Fibroblast of skin of back (primary cell): ENCODE results near the gene BCAP31.
"Not testable (repeated sequence)": the region's sequence is repeated elsewhere in the genome, so short reads cannot be mapped to it uniquely, and the experiment has no call there.

ENCODE experiments used
- DNase-seq: peaks from one replicate; pipeline ENCODE4 v3.0.0-alpha.2; 2013

BCAP31 gene

DNA sequence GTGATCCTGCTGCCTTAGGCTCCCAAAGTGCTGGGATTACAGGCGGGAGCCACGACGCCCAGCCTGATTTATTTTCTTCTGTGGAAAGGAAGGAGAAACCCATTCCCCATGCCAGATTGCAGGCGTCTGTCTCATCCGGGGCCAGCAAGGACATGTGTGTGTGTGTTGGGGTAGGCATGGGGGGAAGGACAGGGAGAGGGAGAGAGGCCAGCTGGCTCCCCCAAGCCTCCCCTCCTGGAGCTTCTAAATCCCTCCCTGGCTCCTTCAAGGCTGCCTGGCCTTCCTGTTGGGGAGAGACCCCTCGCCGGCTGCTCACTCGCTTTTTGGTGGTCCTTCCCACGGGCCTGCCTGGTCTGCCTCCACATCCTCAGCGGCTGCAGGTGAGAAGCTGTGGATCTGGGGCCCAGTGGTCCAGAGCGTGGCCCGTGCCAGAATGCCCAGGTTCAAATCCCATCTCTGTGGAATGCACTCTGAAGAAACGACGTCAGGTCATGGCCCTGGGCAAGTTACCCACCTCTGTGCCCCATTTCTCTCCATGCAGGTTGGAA is 38.5 kb upstream of the BCAP31 start:
- DNase-seq = no peak

- DNase-seq = no peak
These were observed 37.7 kb upstream of the BCAP31 start for GRCh38 chrX:153761863-153762262.

DNA sequence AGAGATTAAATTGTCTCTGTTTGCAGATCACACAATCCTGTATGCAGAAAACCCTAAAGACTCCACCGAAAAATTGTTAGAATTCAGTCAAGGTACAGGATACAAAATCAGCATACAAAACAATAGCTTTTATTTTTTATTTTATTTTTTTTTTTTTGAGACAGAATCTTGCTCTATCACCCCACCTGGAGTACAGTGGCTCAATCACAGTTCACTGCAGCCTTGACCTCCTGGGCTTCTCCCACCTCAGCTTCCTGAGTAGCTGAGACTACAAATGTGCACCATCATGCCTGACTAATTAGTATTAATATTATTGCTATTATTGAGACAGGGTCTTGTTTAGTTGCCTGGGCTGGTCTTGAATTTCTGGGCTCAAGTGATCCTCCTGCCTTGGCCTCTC is 30.9 kb upstream of the BCAP31 start:
- no peak for DNase-seq

- DNase-seq = no peak
These were observed 26.1 kb upstream of the BCAP31 start for GRCh38 chrX:153750127-153750774.

DNA sequence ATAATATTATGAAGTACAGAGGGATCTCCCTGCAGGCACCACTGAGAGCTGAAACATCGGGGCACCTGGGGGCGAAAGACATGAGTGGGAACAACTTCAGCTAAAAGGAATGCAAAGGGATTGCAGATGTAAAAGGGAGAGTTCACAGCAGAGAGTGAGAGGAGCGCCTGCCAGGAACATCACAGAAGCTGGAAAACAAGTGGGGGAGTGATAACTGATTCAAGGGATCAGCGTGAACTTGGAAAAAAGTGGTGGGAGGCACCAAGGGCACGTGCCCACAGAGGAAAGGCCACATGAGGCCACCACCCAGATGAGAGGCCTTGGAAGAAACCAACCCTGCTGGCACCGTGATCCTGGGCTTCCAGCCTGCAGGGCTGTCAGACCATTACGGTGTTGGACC is 24.8 kb upstream of the BCAP31 start:
- DNase-seq = not testable (repeated sequence)

DNA sequence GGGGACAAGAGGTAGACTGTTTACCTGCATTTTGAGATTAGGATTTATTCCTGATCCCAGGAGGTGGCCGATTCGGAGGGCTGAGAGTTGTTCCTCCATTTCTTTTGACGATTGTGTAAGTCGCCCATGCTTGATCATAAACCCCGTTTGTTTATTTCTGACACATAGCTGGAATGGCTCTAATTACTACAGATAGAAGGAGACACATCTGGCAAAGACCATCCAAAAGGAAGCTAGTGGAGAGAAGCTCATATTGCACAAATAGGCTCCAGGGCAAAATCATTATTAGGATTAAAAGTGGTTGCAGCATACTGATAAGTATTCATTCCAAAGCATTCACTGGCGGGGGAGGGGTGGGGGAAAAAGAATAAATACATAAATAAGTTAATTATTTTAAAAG is 22.8 kb upstream of the BCAP31 start:
- DNase-seq = not testable (repeated sequence)

DNA sequence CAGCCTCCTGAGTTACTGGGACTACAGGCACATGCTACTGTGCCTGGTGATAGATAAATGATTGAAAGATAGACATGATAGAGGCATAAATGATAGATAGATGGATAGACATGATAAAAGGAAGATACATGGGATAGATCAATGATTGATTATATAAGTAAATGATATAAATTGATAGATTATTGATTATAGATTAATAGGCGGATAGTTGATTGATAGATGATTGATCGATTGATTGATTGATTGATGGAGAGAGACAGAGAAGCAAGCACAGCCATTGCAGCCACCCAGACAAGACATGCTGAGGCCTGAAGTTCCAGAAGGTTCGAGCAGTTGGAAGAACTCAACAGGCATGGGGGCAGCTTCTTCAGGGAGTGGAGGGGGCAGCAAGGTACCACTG is 22.2 kb upstream of the BCAP31 start:
- DNase-seq = no peak

- DNase-seq = not testable (repeated sequence)
These were observed 20.9 kb upstream of the BCAP31 start for GRCh38 chrX:153745067-153745433.

DNA sequence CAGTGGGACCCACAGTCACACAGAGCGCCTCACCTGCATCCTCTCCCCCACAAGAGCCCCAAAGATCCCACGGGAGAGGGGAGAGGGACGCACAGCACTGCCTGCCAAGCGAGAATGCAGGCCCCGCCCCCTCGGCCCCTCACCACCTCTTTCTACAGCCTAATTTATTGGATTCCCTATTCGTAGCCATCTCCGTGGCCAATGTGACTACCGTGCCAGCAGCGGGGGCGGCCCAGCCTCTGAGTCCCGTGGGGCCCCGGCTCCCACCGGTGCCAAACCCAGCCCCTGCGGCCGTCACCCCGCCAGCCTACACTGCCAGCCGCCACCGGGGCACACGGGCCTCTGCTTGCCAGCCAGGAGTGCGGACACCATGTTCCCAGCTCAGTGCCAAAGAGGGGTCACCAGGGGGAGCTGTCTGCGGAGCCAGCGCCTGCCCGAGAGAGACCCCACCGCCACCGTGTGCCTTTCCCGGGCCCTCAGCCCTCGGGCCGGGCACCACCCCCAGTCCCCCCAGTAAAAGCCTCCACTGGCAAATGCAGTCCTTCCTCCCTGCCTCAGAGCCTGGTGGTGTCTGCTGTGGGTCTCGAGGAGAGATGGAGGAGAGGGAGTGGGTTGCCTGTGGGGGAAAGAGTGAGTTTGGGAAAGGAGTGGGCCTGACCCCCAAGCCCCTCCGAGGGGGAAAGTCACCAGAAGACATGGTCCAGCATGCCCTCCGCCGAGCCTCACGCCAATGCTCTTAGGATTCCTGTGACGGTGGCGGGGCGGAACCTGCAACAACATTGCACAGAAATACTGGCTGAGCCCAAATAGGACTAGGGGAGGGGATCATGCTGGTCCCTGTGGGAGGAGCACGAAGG is 20.3 kb upstream of the BCAP31 start:
- DNase-seq = no peak

- DNase-seq = not testable (repeated sequence)
These were observed 19.5 kb upstream of the BCAP31 start for GRCh38 chrX:153743468-153744209.

DNA sequence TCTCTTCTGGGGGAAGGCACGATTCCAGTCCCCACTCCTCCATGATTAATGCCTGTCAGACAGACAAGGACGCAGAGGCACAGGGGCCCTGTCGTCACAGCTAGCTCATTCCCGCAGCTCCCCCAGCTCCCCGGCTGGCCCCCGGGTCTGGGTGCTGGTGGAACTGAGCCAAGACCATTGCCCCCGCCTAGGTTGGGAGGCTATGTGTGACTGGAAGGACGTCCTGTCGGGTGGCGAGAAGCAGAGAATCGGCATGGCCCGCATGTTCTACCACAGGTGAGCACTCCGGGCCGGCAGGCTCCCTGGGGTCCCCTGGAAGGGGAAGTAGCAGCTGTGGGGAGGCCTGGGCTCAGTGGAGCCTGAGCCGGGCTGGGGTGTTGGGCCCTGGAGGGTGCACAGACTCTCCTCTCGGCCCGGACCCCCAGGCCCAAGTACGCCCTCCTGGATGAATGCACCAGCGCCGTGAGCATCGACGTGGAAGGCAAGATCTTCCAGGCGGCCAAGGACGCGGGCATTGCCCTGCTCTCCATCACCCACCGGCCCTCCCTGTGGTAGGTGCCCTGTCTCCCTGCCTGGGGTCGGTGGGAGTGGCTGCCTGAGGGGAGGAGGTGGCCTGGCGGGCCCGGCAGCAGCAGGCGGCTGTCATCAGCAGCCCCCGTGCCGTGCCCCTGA is 18.7 kb upstream of the BCAP31 start:
- DNase-seq = not testable (repeated sequence)

- not testable (repeated sequence) for DNase-seq
These were observed 17.9 kb upstream of the BCAP31 start for GRCh38 chrX:153742111-153742510.

DNA sequence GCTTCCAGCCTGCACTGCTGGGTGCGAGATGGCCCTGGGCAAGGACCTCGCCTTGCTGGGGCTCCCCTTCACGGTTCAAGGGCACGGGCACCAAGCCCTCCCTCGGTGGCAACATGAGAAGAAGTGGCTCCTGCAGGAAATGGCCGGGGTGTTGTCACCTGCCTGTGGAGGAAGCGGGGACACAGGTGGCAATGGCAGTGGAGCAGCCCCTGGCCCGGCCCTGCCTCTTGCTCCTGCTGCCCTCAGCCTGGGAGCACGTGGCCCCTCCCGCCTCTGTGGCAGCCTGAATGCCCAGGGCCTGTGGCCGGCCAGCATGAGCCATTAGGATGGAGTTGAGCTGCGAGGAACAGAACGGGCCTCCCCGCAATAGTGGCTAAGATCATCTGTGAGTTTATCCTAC is 17.3 kb upstream of the BCAP31 start:
- DNase-seq = no peak

DNA sequence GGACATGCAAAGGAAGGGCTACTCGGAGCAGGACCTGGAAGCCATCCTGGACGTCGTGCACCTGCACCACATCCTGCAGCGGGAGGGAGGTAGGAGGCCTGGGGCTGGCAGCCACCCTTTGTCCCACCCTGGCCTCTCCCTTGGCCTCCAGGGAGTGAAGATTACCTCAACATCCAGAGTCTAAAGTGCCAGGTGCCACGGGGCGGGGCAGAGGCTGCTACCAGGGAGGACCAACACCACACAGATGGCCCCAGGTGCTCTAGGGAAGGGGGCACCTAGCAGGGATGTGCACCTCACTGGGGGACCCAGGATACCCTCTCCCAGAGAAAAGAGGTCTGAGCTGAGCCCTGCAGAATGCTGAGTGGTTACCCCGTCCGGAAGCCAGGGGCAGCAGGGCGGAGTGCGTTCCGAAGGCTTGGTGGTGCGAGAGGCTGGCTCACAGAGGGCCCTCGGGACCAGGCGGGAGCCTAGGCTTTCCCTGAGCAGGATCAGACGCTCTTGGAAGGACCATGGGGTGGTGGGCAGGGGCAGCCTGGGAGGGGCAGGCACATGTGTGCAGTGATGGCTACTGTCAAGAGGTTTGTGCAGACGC is 16.5 kb upstream of the BCAP31 start:
- no peak for DNase-seq

DNA sequence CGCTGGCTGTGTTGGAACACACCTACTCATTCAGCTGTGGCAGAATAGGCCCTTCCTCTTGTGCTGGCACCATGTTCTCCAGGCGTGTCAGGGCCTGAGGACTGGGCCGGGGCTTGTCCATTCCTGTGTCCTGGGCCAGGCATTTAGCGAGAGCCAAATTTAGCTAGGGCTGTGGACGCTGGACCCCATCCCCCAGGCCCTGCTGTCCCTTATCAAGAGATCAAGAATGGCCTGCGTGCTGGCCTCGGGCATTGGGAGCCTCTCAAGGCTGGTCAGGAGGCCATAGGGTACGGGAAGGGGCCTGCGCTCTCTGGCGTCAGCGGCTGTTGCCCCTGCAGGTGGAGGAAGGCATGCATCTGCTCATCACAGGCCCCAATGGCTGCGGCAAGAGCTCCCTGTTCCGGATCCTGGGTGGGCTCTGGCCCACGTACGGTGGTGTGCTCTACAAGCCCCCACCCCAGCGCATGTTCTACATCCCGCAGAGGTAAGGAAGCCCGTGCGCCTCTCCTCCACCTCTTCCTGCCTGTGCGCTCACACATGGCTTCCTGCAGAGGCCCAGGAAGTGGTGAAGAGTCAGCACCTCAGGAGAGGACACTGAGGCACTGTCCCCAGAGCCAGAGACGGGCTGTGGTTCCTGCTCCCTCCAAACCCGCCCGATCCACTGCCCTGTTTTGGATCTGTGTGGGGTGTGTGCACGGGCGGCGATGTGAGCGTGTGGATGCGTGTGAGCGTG is 15.7 kb upstream of the BCAP31 start:
- DNase-seq = no peak

DNA sequence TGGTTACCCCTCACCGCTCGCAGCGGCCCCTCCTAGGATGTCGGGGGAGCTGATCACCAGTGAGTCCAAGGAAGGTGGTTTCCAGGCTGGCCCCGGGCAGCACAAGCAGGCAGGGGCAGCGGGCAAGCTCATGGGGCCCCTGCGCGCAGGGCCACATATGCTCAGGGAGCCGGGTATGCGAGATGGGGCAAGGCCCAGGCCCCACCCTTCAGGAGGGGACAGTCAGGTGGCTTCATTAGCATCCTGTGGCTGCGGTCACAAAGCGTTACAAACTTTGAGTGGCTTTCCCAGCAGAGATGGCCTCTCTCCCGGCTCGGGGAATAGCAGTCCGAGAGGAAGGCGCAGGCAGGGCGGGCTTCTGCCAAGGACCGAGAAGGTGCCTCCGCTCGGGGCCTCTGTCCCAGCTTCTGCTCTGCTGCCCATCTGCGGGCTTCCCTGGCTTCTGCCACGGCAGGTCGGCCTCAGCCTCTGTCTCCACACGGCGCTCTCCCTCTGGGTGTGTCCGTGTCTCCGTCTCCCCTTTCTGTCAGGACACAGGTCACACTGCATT is 13.9 kb upstream of the BCAP31 start:
- DNase-seq = no peak

GRCh38 chrX:153736871-153737441 is 12.8 kb upstream of the BCAP31 start:
- DNase-seq = no peak

DNA sequence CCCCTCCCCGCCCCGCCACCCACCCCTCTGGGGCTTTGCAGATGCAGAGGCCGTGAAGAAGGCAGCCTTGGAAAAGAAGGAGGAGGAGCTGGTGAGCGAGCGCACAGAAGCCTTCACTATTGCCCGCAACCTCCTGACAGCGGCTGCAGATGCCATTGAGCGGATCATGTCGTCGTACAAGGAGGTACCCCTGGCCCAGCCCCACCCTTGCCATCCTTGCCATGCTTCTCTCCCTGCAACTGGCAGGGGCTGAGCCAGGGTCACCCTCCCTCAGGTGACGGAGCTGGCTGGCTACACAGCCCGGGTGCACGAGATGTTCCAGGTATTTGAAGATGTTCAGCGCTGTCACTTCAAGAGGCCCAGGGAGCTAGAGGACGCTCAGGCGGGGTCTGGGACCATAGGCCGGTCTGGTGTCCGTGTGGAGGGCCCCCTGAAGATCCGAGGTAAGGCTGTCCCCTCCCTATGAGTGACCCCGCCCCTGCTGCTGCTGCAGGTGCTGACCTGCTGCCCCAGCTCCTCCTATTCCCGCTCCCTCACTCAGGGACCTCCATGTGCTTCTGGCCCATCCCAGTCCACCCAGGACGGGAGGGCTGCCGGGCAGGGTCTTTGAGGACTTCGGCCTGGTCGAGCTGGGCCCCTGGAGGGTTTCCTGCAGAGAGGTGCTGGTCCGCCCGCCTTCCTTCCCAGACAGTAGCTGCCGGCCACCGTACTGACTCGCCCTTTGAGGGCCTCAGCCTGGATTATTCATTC is 12.1 kb upstream of the BCAP31 start:
- DNase-seq = no peak

GRCh38 chrX:153735274-153735673 is 11.1 kb upstream of the BCAP31 start:
- no peak for DNase-seq

- no peak for DNase-seq
These were observed 10.7 kb upstream of the BCAP31 start for GRCh38 chrX:153734871-153735270.
